Upper lobe of left lung (tissue), 4 donors: ENCODE results near the gene SGMS1.

Source experiments
- CTCF ChIP-seq, 6 experiments: fragments of 450-650 bp in 4 of 6; fragments of 200-600 bp in 2 of 6; sonication (generic) in 2 of 6; IDR thresholded peaks; one replicate each; pipeline ENCODE4 v1.5.1; 2016 to 2019; ENCODE audit warnings: antibody characterized with exemption in 6 of 6
- EP300 ChIP-seq, 4 donors: sonication (generic); formaldehyde crosslinking; IDR thresholded peaks; one replicate each; pipeline ENCODE4 v1.5.1; 2017; ENCODE audit warnings: antibody characterized with exemption in 4 of 4, control low read depth in 2 of 4
- POLR2A ChIP-seq, 4 donors: fragments of 450-650 bp; IDR thresholded peaks; one replicate each; pipeline ENCODE4 v1.5.1; 2016 to 2017; ENCODE audit warnings: antibody characterized with exemption in 4 of 4, mild to moderate bottlenecking in 2 of 4

- TF ChIP-seq CTCF (IDR thresholded peaks at IDR 0.05) (no peak), EP300 (IDR thresholded peaks at IDR 0.05) (no peak), POLR2A (IDR thresholded peaks at IDR 0.05) (no peak)
Measured at GRCh38 chr10:50567384-50567783, 56.4 kb downstream of the SGMS1 start.
